Measurements from ENCODE around the gene OSGIN1.

DNA sequence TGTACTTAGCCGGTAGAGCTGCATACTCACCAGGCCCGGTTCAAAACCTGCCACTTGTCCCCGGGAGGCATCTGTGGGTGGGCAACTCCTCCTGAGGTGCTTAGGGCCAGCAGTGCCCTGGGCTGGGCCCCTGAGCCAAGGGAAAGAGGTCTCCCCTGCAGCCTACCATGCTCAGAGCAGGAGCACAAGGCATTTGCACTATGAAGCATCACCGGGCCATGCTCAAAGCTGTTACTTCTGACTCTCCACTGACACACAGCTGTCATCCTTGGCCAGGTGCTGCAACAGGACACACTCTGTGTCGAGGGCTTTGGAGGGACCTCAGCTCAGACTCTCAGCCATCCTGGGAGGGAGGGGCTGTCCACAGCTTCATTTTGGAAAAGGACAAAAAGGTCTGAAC lies 52.4 kb downstream of the OSGIN1 start:
- TF ChIP-seq, protein P1, sequence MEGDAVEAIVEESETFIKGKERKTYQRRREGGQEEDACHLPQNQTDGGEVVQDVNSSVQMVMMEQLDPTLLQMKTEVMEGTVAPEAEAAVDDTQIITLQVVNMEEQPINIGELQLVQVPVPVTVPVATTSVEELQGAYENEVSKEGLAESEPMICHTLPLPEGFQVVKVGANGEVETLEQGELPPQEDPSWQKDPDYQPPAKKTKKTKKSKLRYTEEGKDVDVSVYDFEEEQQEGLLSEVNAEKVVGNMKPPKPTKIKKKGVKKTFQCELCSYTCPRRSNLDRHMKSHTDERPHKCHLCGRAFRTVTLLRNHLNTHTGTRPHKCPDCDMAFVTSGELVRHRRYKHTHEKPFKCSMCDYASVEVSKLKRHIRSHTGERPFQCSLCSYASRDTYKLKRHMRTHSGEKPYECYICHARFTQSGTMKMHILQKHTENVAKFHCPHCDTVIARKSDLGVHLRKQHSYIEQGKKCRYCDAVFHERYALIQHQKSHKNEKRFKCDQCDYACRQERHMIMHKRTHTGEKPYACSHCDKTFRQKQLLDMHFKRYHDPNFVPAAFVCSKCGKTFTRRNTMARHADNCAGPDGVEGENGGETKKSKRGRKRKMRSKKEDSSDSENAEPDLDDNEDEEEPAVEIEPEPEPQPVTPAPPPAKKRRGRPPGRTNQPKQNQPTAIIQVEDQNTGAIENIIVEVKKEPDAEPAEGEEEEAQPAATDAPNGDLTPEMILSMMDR (IDR thresholded peaks at IDR 0.05) = no peak
- TF ChIP-seq POLR2A (IDR thresholded peaks at IDR 0.05) = no peak
